Measurements from ENCODE around the gene PLPP6. TPM values are rescaled to one million over a fixed set of nuclear protein-coding genes. Genes with fewer than 3 reads are reported as not detected.

PLPP6 gene
- total RNA-seq, 4 donors from 2014 or later = 7.5 to 12.4 (median 11.2) TPM

GRCh38 chr9:4700932-4701331, 38.8 kb downstream of the PLPP6 start:
- no peaks in the 10 kb centered on the region for H3K27me3 ChIP-seq
- DNase-seq = no peak
- 93 to 97% methylated on average over 2 of the region's 2 CpGs for whole genome bisulfite sequencing, 2 donors
- H3K27ac ChIP-seq = no peak overlapping the region
- H3K4me3 ChIP-seq (replicated peaks in 1 of 3) = no peak overlapping the region
- TF ChIP-seq POLR2A (IDR thresholded peaks at IDR 0.05) (no peak), CTCF (IDR thresholded peaks at IDR 0.05) (no peak)
- peaks cover 0 to 6% of the 10 kb centered on the region in 2 donors for H3K4me1 ChIP-seq
- no peaks in the 10 kb centered on the region for H3K9me3 ChIP-seq
- intact Hi-C loops (cut with DNase I) = no loop called here
- H3K36me3 ChIP-seq = peaks cover 6 to 21% of the 10 kb centered on the region in 2 donors

- 22 to 25% methylated on average over 1 of the region's 1 CpG for WGBS, 2 donors
- Histone ChIP-seq H3K9me3 (no peaks in the 10 kb centered on the region), H3K4me3 (replicated peaks in 1 of 3) (no peak overlapping the region), H3K4me1 (peaks cover 0 to 6% of the 10 kb centered on the region in 2 donors), H3K36me3 (peaks cover 6 to 26% of the 10 kb centered on the region in 2 donors), H3K27me3 (no peaks in the 10 kb centered on the region), H3K27ac (no peak overlapping the region)
- TF ChIP-seq POLR2A (IDR thresholded peaks at IDR 0.05) = no peak
- no peak for TF ChIP-seq CTCF (IDR thresholded peaks at IDR 0.05)
- intact Hi-C loops (cut with DNase I) = no loop called here
- no peak for DNase-seq
Measured at GRCh38 chr9:4701526-4701925, 39.4 kb downstream of the PLPP6 start.

- Histone ChIP-seq H3K36me3 (peaks cover under 1 to 16% of the 10 kb centered on the region in 2 donors), H3K27ac (no peak overlapping the region), H3K9me3 (no peaks in the 10 kb centered on the region), H3K4me3 (replicated peaks in 1 of 3) (no peak overlapping the region), H3K27me3 (no peaks in the 10 kb centered on the region), H3K4me1 (peaks cover 0 to 6% of the 10 kb centered on the region in 2 donors)
- intact Hi-C loops (cut with DNase I) = no loop called here
- TF ChIP-seq POLR2A (IDR thresholded peaks at IDR 0.05) (no peak), CTCF (IDR thresholded peaks at IDR 0.05) (no peak)
- WGBS, 2 donors = 97 to 98% methylated on average over 2 of the region's 2 CpGs
- no peak for DNase-seq
Measured at GRCh38 chr9:4704129-4704528, 42.0 kb downstream of the PLPP6 start.

- Histone ChIP-seq H3K27ac (no peak overlapping the region), H3K36me3 (peaks cover 0 to 16% of the 10 kb centered on the region in 2 donors), H3K4me1 (peaks cover 0 to 5% of the 10 kb centered on the region in 2 donors), H3K27me3 (no peaks in the 10 kb centered on the region), H3K9me3 (no peaks in the 10 kb centered on the region), H3K4me3 (replicated peaks in 1 of 3) (no peak overlapping the region)
- DNase-seq = no peak
- intact Hi-C loops (cut with DNase I) = no loop called here
- no peak for TF ChIP-seq CTCF (IDR thresholded peaks at IDR 0.05)
- TF ChIP-seq POLR2A (IDR thresholded peaks at IDR 0.05) = no peak
- whole genome bisulfite sequencing, 2 donors = 70 to 95% methylated on average over 2 of the region's 2 CpGs
Measured at GRCh38 chr9:4706021-4706420, 43.9 kb downstream of the PLPP6 start.

GRCh38 chr9:4706971-4707622, 45.0 kb downstream of the PLPP6 start:
- no peaks in the 10 kb centered on the region for H3K27me3 ChIP-seq
- DNase-seq = no peak
- H3K4me1 ChIP-seq = no peaks in the 10 kb centered on the region
- TF ChIP-seq POLR2A (IDR thresholded peaks at IDR 0.05) (no peak), CTCF (IDR thresholded peaks at IDR 0.05) (no peak)
- intact Hi-C loops (cut with DNase I) = no loop called here
- no peak overlapping the region for H3K27ac ChIP-seq
- H3K4me3 ChIP-seq (replicated peaks in 1 of 3) = no peak overlapping the region
- WGBS, 2 donors = 75 to 87% methylated on average over 4 of the region's 4 CpGs
- no peaks in the 10 kb centered on the region for H3K9me3 ChIP-seq
- peaks cover 0 to 16% of the 10 kb centered on the region in 2 donors for H3K36me3 ChIP-seq

Measured in thyroid gland (tissue), 4 donors.